HepG2 (cell line): ENCODE data around the gene DHH. TPM values are rescaled to one million over a fixed set of nuclear protein-coding genes. Genes with fewer than 3 reads are reported as not detected.
A peak's percentile ranks its signal among the peaks of the same experiment; 100 is the strongest.

Experiments used
- BCL3 ChIP-seq: sonication (generic); formaldehyde crosslinking; IDR thresholded peaks from 2 replicates; pipeline ENCODE4 v1.5.1; 2020; ENCODE audit warnings: mild to moderate bottlenecking, missing genetic modification reagents, moderate library complexity
- ETV5 ChIP-seq: IDR thresholded peaks from 2 replicates; pipeline ENCODE4 v1.6.1; 2018; ENCODE audit warnings: missing biosample characterization, missing genetic modification reagents, inconsistent platforms, borderline replicate concordance
- FOXJ3 ChIP-seq: sonication (generic); formaldehyde crosslinking; IDR thresholded peaks from 2 replicates; pipeline ENCODE4 v1.4.0; 2020; ENCODE audit warnings: missing genetic modification reagents, mild to moderate bottlenecking, borderline replicate concordance
- GATAD1 ChIP-seq: IDR thresholded peaks from 2 replicates; pipeline ENCODE4 v1.6.1; 2016; ENCODE audit warnings: missing genetic modification reagents, missing compliant biosample characterization
- HOXD1 ChIP-seq: sonication (generic); formaldehyde crosslinking; IDR thresholded peaks from 2 replicates; pipeline ENCODE4 v1.5.0; 2020; ENCODE audit warnings: missing genetic modification reagents
- IKZF4 ChIP-seq: sonication (generic); formaldehyde crosslinking; IDR thresholded peaks from 2 replicates; pipeline ENCODE4 v1.5.1; 2020; ENCODE audit warnings: borderline replicate concordance, mild to moderate bottlenecking, low read depth, missing genetic modification reagents; ENCODE audit errors: not compliant biosample characterization
- KDM2A ChIP-seq: sonication (generic); formaldehyde crosslinking; IDR thresholded peaks from 2 replicates; pipeline ENCODE4 v1.4.0; 2020; ENCODE audit warnings: low read depth, missing genetic modification reagents, borderline replicate concordance
- PHF5A ChIP-seq: IDR thresholded peaks from one replicate; pipeline ENCODE4 v1.6.1; 2018; ENCODE audit warnings: low read depth, missing genetic modification reagents; ENCODE audit not compliant: unreplicated experiment
- POGK ChIP-seq: sonication (generic); formaldehyde crosslinking; conservative IDR thresholded peaks from 2 replicates; pipeline ENCODE4 v1.8.0; 2022; ENCODE audit warnings: mild to moderate bottlenecking, moderate library complexity, missing genetic modification reagents
- SKIL ChIP-seq: sonication (generic); formaldehyde crosslinking; IDR thresholded peaks from 2 replicates; pipeline ENCODE4 v1.8.0; 2022; ENCODE audit warnings: missing genetic modification reagents, mild to moderate bottlenecking, moderate library complexity, borderline replicate concordance
- ZBTB1 ChIP-seq: sonication (generic); formaldehyde crosslinking; IDR thresholded peaks from 2 replicates; pipeline ENCODE4 v1.4.0; 2020; ENCODE audit warnings: missing genetic modification reagents, borderline replicate concordance
- ZNF224 ChIP-seq: sonication (generic); formaldehyde crosslinking; IDR thresholded peaks from 2 replicates; pipeline ENCODE4 v1.5.0; 2020; ENCODE audit warnings: mild to moderate bottlenecking, missing genetic modification reagents
- ZNF280B ChIP-seq: sonication (generic); formaldehyde crosslinking; IDR thresholded peaks from 2 replicates; pipeline ENCODE4 v1.5.0; 2020; ENCODE audit warnings: missing genetic modification reagents, mild to moderate bottlenecking, borderline replicate concordance
- ZNF562 ChIP-seq: sonication (generic); formaldehyde crosslinking; IDR thresholded peaks from 2 replicates; pipeline ENCODE4 v1.8.0; 2022; ENCODE audit warnings: missing genetic modification reagents, borderline replicate concordance
- ZNF563 ChIP-seq: sonication (generic); formaldehyde crosslinking; IDR thresholded peaks from 2 replicates; pipeline ENCODE4 v1.8.0; 2022; ENCODE audit warnings: mild to moderate bottlenecking, moderate library complexity, missing genetic modification reagents
- ZNF710 ChIP-seq: sonication (generic); formaldehyde crosslinking; IDR thresholded peaks from 2 replicates; pipeline ENCODE4 v1.5.0; 2020; ENCODE audit warnings: mild to moderate bottlenecking, missing genetic modification reagents, borderline replicate concordance
- ZNF773 ChIP-seq: sonication (generic); formaldehyde crosslinking; IDR thresholded peaks from 2 replicates; pipeline ENCODE4 v1.4.0; 2020; ENCODE audit warnings: missing genetic modification reagents, borderline replicate concordance
- polyA plus RNA-seq, 8 experiments: library from polyadenylated mRNA; depleted of rRNA in 3 of 8; stranded (reverse) in 7 of 8; unstranded in 1 of 8; fragments of >200 nt; fragmentation: Illumina TruSeq in 4 of 8; extraction: Trizol in 4 of 8; gene quantifications; 2 replicates each; pipeline versions ENCODE4 v1.2.1 to v1.2.3, GENCODE V29; 2011 to 2016; ENCODE audit warnings: low read depth in 4 of 8, missing spikeins in 1 of 8, mixed read lengths in 1 of 8; ENCODE audit not compliant: insufficient read depth in 1 of 8
- total RNA-seq, 5 experiments: library from RNA; depleted of rRNA; stranded (reverse); fragments of >200 nt; fragmentation: Illumina TruSeq; extraction: Trizol; gene quantifications; 2 replicates each; pipeline ENCODE4 v1.2.3, GENCODE V29; 2016; ENCODE audit warnings: low read depth in 1 of 5

Gene DHH
- total and polyA plus RNA-seq, 2 of the 13 experiments (the other 11 are each of a cell fraction or from before 2014, with no cell fraction given) = not detected

- TF ChIP-seq ZNF280B (no peak; the same call in 1 of the 2 replicates), POGK (CRISPR knock-in tag) (peak; percentile 83; the same call in 1 of the 2 replicates), ZBTB1 (CRISPR knock-in tag) (peak; percentile 77; the same call in 1 of the 2 replicates), IKZF4 (CRISPR knock-in tag) (peak; percentile 86), KDM2A (CRISPR knock-in tag) (peak; percentile 44), ZNF224 (peak; percentile 87; the same call in 1 of the 2 replicates), BCL3 (CRISPR knock-in tag) (peak; percentile 75), FOXJ3 (CRISPR knock-in tag) (0 out of 2 replicates have a peak, but pooled peaks have one; percentile 59), ZNF562 (CRISPR knock-in tag) (peak; percentile 76; the same call in 1 of the 2 replicates), PHF5A (no peak), ZNF710 (CRISPR knock-in tag) (peak; percentile 61; the same call in 1 of the 2 replicates), ZNF563 (peak; percentile 77), ETV5 (peak; percentile 85), ZNF773 (0 out of 2 replicates have a peak, but pooled peaks have one; percentile 31), HOXD1 (CRISPR knock-in tag) (peak; percentile 54; the same call in 1 of the 2 replicates), GATAD1 (CRISPR knock-in tag) (peak; percentile 59), SKIL (CRISPR knock-in tag) (peak; percentile 73)
These were observed 35.8 kb upstream of the DHH start (continued) for GRCh38 chr12:49130151-49131050.
